HL-60 (cell line): ENCODE measurements around the gene GRPEL2.

Experiments used
- DNase-seq, 2 experiments: peaks; one replicate each; pipeline ENCODE4 v3.0.0-alpha.2; 2010 to 2020; ENCODE audit warnings: low read depth in 1 of 2, low spot score in 1 of 2
- H3K27ac ChIP-seq: fragments of 250-450 bp; sonication (Bioruptor Pico); replicated peaks from 2 replicates; pipeline ENCODE4 v1.5.1; 2020; ENCODE audit warnings: mild to moderate bottlenecking, moderate library complexity
- H3K27me3 ChIP-seq: fragments of 250-450 bp; sonication (Bioruptor Pico); 2 replicates; pipeline ENCODE4 v1.5.1; 2021; ENCODE audit warnings: mild to moderate bottlenecking, moderate library complexity; ENCODE audit not compliant: insufficient read depth, poor library complexity, severe bottlenecking
- H3K4me3 ChIP-seq: replicated peaks from 2 replicates; pipeline ENCODE4 v1.5.1; 2011; ENCODE audit warnings: mild to moderate bottlenecking, control low read depth, low read length; ENCODE audit not compliant: insufficient read depth
- CTCF ChIP-seq: IDR thresholded peaks from one replicate; pipeline ENCODE4 v1.5.1; 2011; ENCODE audit warnings: low read length, control low read depth, inconsistent platforms; ENCODE audit not compliant: insufficient read depth
- GABPA ChIP-seq: IDR thresholded peaks from 2 replicates; pipeline ENCODE4 v1.6.1; 2012; ENCODE audit warnings: low read depth
- POLR2AphosphoS5 ChIP-seq: IDR thresholded peaks from 2 replicates; pipeline ENCODE4 v1.6.1; 2012; ENCODE audit warnings: low read depth
- REST ChIP-seq: IDR thresholded peaks from 2 replicates; pipeline ENCODE4 v1.6.1; 2012; ENCODE audit warnings: low read depth; ENCODE audit not compliant: insufficient replicate concordance
- SPI1 ChIP-seq: IDR thresholded peaks from 2 replicates; pipeline ENCODE4 v1.6.1; 2012; ENCODE audit warnings: low read depth, mild to moderate bottlenecking, borderline replicate concordance

Gene GRPEL2

GRCh38 chr5:149310488-149310887, 34.8 kb upstream of the GRPEL2 start:
- H3K27me3 ChIP-seq = no peaks in the 10 kb centered on the region
- DNase-seq = no peak
- no peak overlapping the region for H3K4me3 ChIP-seq
- no peak overlapping the region for H3K27ac ChIP-seq
- TF ChIP-seq GABPA (no peak), SPI1 (no peak), REST (no peak), CTCF (no peak), POLR2AphosphoS5 (no peak)

- no peak overlapping the region for H3K27ac ChIP-seq
- no peak for TF ChIP-seq REST
- no peak for TF ChIP-seq SPI1
- TF ChIP-seq GABPA = no peak
- TF ChIP-seq POLR2AphosphoS5 = no peak
- TF ChIP-seq CTCF = no peak
- H3K4me3 ChIP-seq = no peak overlapping the region
- H3K27me3 ChIP-seq = no peaks in the 10 kb centered on the region
- DNase-seq = no peak
These were observed 34.2 kb upstream of the GRPEL2 start for GRCh38 chr5:149310947-149311658.

GRCh38 chr5:149313151-149313841, 32.0 kb upstream of the GRPEL2 start:
- Histone ChIP-seq H3K27me3 (no peaks in the 10 kb centered on the region), H3K27ac (no peak overlapping the region), H3K4me3 (no peak overlapping the region)
- TF ChIP-seq SPI1 (no peak), CTCF (no peak), REST (no peak), POLR2AphosphoS5 (no peak), GABPA (no peak)
- no peak for DNase-seq
